Thyroid gland (tissue), 4 donors: ENCODE results near the gene PRKACA. TPM values are rescaled to one million over a fixed set of nuclear protein-coding genes. Genes with fewer than 3 reads are reported as not detected.

Source experiments
- DNase-seq, 2 donors: peaks; one replicate each; pipeline ENCODE4 v3.0.0-alpha.2; 2019
- H3K27ac ChIP-seq, 3 donors: fragments of 200-600 bp; sonication (generic); 1 replicate in 2 of 3; 2 replicates in 1 of 3; pipeline ENCODE4 v1.5.1; 2016 to 2019; ENCODE audit warnings: mild to moderate bottlenecking in 1 of 3, moderate library complexity in 1 of 3
- H3K27me3 ChIP-seq: fragments of 200-600 bp; sonication (generic); one replicate; pipeline ENCODE4 v1.5.1; 2019
- H3K36me3 ChIP-seq, 2 donors: fragments of 200-600 bp; sonication (generic); one replicate each; pipeline ENCODE4 v1.5.1; 2016 to 2019
- H3K4me1 ChIP-seq, 2 donors: fragments of 200-600 bp; sonication (generic); one replicate each; pipeline ENCODE4 v1.5.1; 2017 to 2019
- H3K4me3 ChIP-seq, 3 donors: fragments of 200-600 bp; sonication (generic); replicated peaks in 1 of 3; 1 replicate in 2 of 3; 2 replicates in 1 of 3; pipeline ENCODE4 v1.5.1; 2016; ENCODE audit warnings: mild to moderate bottlenecking in 1 of 3
- H3K9me3 ChIP-seq: fragments of 200-600 bp; sonication (generic); one replicate; pipeline ENCODE4 v1.5.1; 2017
- POLR2A ChIP-seq, 2 donors: fragments of 450-650 bp; IDR thresholded peaks; one replicate each; pipeline ENCODE4 v1.6.1; 2017; ENCODE audit warnings: antibody characterized with exemption in 2 of 2, mild to moderate bottlenecking in 2 of 2, moderate library complexity in 1 of 2
- WGBS, 2 donors: methylation state at CpG; one replicate each; pipeline ENCODE4 v1.1.5; 2017; 5-methylcytosine and 5-hydroxymethylcytosine counted together
- intact Hi-C: fragments of 100-400 bp; cut with DNase I; formaldehyde crosslinking; loops from one replicate; pipeline ENCODE4 v1.15.1; 2023
- total RNA-seq, 4 donors: library from RNA; depleted of rRNA; stranded (reverse); fragments of >200 nt; gene quantifications; one replicate each; pipeline ENCODE4 v1.2.3, GENCODE V29; 2016
- TF ChIP-seq, protein P1 (sequence below), 6 experiments: fragments of 200-600 bp in 3 of 6; fragments of 450-650 bp in 3 of 6; sonication (generic) in 3 of 6; IDR thresholded peaks; one replicate each; pipeline ENCODE4 v1.5.1; 2016 to 2019; ENCODE audit warnings: antibody characterized with exemption in 6 of 6, mild to moderate bottlenecking in 2 of 6, inconsistent platforms in 1 of 6, moderate library complexity in 1 of 6

PRKACA gene
- total RNA-seq, 4 donors from 2014 or later, result 33.2 to 69.4 (median 55.5) TPM

DNA sequence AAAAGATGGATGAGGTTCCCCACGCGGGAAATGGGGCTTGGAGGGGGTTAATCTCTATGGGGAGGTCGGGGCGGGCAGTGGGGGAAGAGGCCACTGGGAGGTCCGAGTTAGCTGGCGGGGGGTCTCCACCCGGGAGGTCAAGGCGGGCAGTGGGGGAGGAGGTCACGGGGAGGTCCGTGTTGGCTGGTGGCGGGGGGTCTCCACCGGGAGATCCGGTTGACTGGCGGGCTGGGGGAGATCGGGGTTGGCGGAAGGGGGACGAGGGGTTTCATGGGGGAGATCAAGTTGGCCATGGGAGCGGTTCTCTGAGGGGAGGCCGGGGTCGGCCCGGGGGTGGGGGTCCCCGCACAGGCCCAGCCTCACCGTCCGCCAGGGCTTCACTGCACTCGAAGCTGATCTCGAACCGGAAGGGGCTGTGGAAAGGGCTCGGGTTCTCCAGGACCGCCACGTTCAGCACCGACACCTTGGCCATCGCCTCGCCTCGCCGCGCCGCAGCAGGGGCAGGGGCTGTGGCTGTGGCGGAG is 18.5 kb upstream of the PRKACA start:
- WGBS, 2 donors, result 0 to 1% methylated on average over 24 to 27 of the region's 38 CpGs
- TF ChIP-seq, protein P1, sequence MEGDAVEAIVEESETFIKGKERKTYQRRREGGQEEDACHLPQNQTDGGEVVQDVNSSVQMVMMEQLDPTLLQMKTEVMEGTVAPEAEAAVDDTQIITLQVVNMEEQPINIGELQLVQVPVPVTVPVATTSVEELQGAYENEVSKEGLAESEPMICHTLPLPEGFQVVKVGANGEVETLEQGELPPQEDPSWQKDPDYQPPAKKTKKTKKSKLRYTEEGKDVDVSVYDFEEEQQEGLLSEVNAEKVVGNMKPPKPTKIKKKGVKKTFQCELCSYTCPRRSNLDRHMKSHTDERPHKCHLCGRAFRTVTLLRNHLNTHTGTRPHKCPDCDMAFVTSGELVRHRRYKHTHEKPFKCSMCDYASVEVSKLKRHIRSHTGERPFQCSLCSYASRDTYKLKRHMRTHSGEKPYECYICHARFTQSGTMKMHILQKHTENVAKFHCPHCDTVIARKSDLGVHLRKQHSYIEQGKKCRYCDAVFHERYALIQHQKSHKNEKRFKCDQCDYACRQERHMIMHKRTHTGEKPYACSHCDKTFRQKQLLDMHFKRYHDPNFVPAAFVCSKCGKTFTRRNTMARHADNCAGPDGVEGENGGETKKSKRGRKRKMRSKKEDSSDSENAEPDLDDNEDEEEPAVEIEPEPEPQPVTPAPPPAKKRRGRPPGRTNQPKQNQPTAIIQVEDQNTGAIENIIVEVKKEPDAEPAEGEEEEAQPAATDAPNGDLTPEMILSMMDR (IDR thresholded peaks at IDR 0.05), result no peak
- peak in 1 of 2 donors; percentile 24 for TF ChIP-seq POLR2A (IDR thresholded peaks at IDR 0.05)
- peaks cover 27 to 28% of the 10 kb centered on the region in 2 donors for H3K4me1 ChIP-seq
- H3K36me3 ChIP-seq, result no peaks in the 10 kb centered on the region
- H3K27ac ChIP-seq, result no peak overlapping the region
- H3K4me3 ChIP-seq, result peak overlapping the region in 1 of 3 donors; percentile 39
- intact Hi-C loops, result no loop called here
- H3K27me3 ChIP-seq, result no peaks in the 10 kb centered on the region
- no peaks in the 10 kb centered on the region for H3K9me3 ChIP-seq
- no peak for DNase-seq

DNA sequence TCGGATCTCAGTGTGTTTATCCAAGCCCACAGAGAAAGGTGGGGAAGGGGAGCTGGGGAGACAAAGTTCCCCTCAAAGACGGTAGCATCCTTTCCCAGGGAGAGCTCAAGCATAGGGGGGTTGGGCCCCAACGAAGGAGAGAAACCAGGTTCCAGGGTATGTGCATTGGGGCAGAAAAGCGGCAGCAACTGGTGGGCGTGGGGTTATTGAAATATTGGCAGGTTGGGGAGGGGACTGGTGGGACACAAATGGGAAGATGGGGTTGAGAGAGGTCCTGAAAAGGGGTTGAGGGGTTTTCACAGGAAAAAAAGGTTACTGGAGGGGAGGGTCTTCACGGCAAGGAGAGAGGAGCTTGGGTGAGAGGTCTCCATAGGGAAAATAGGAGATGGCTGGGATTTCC is 17.8 kb upstream of the PRKACA start:
- no peaks in the 10 kb centered on the region for H3K36me3 ChIP-seq
- H3K4me3 ChIP-seq, result no peak overlapping the region
- no peaks in the 10 kb centered on the region for H3K27me3 ChIP-seq
- no peak for DNase-seq
- TF ChIP-seq POLR2A (IDR thresholded peaks at IDR 0.05), result no peak
- TF ChIP-seq, protein P1 (IDR thresholded peaks at IDR 0.05), result no peak
- H3K27ac ChIP-seq, result no peak overlapping the region
- H3K9me3 ChIP-seq, result no peaks in the 10 kb centered on the region
- peaks cover 27 to 28% of the 10 kb centered on the region in 2 donors for H3K4me1 ChIP-seq
- 25 to 27% methylated on average over 6 of the region's 6 CpGs for WGBS, 2 donors
- intact Hi-C loops, result no loop called here

DNA sequence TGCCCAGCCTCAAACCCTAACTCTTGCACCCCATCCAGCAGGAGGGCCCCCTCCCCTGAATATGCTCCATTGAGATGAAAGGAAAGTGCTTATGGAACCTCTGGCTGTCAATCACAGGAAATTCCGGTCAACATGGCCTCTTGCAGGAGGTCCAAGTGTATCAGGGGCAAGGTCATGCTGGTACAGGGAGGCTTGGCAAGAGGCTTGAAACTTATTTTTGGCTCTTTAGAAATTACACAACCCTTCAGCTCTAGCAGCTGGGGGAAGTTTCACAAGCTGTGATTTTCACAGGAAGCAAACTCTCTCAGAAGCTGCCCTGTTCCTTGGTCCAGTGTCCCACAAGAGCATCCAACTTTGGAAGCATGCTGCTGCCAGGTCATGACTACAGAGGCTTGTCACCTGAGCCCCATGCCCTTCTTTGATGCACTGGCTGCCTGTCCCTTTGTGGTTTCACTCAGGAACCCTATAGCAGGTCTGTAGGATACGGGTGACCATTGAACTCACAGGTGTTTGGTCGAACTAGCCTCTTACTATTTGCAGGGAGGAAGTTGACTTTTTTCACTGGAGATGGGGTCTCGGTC is 10.5 kb upstream of the PRKACA start:
- H3K27me3 ChIP-seq, result no peaks in the 10 kb centered on the region
- H3K4me1 ChIP-seq, result no peaks in the 10 kb centered on the region
- TF ChIP-seq, protein P1 (IDR thresholded peaks at IDR 0.05), result no peak
- H3K9me3 ChIP-seq, result no peaks in the 10 kb centered on the region
- 72 to 79% methylated on average over 4 of the region's 4 CpGs for WGBS, 2 donors
- DNase-seq, result no peak
- no peak overlapping the region for H3K4me3 ChIP-seq
- H3K27ac ChIP-seq, result no peak overlapping the region
- H3K36me3 ChIP-seq, result no peaks in the 10 kb centered on the region
- intact Hi-C loops, result no loop called here

DNA sequence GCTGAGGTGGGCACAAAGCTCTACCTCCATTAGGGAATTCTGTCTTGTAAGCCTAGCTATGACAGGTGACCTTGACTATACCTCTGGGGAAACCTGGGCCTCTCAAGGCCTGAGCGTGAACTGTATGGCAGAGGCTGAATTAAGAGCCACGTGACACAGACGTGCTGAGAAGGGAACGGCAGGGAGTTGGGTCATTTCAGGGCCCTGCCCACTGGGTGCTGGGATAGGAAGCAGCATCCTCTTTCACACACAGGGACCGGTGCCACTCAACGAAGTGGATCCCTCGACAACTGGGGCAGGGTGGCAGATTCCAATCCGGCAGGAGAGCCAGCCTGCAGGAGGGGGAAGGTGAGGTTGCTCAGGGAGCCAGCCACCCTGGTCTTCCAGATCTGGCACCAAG is 9.6 kb upstream of the PRKACA start:
- no peak for DNase-seq
- no peak for TF ChIP-seq POLR2A (IDR thresholded peaks at IDR 0.05)
- TF ChIP-seq, protein P1 (IDR thresholded peaks at IDR 0.05), result no peak
- Histone ChIP-seq H3K36me3 (no peaks in the 10 kb centered on the region), H3K4me1 (no peaks in the 10 kb centered on the region), H3K9me3 (no peaks in the 10 kb centered on the region), H3K4me3 (no peak overlapping the region), H3K27ac (no peak overlapping the region), H3K27me3 (no peaks in the 10 kb centered on the region)
- intact Hi-C loops, result no loop called here
- 88 to 96% methylated on average over 6 to 8 of the region's 8 CpGs for WGBS, 2 donors

DNA sequence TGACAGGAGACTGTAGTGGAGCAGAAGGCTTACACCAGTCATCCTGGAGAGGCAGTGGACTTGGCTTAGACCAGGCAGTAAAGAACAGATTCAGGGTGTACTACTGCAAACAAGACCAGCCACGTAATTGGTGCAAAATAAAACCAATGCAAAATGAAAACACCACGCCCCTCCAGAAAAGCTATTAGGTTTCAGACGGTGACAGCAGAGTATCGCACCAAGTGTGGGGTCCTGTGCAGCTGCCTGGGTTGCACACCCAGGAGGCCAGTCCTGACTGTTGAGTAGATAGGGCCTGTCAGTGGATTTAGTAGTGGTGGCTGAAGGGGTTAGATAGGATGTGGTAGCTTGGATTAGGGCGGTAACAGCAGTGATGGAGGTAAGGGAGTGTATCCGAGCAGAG is 5.4 kb upstream of the PRKACA start:
- no peak for DNase-seq
- intact Hi-C loops, result loop anchor here (5.0 kb wide), 1 partner anchor 36 kb away; the partner anchor contains the start of gene C19orf67
- TF ChIP-seq POLR2A (IDR thresholded peaks at IDR 0.05), result no peak
- TF ChIP-seq, protein P1 (IDR thresholded peaks at IDR 0.05), result no peak
- no peaks in the 10 kb centered on the region for H3K27me3 ChIP-seq
- H3K4me3 ChIP-seq, result no peak overlapping the region
- no peaks in the 10 kb centered on the region for H3K9me3 ChIP-seq
- H3K27ac ChIP-seq, result no peak overlapping the region
- WGBS, 2 donors, result 93 to 96% methylated on average over 6 of the region's 6 CpGs
- H3K36me3 ChIP-seq, result no peaks in the 10 kb centered on the region
- peaks cover 12 to 18% of the 10 kb centered on the region in 2 donors for H3K4me1 ChIP-seq
